GM18499 (cell line): ENCODE data around the gene CDH5.

Experiments
- ATAC-seq: cut with Tn5 transposase; IDR thresholded peaks from one replicate; pipeline ENCODE4 v1.9.1; 2021; ENCODE audit warnings: moderate number of reproducible peaks; ENCODE audit not compliant: insufficient read depth, unreplicated experiment

Gene CDH5

DNA sequence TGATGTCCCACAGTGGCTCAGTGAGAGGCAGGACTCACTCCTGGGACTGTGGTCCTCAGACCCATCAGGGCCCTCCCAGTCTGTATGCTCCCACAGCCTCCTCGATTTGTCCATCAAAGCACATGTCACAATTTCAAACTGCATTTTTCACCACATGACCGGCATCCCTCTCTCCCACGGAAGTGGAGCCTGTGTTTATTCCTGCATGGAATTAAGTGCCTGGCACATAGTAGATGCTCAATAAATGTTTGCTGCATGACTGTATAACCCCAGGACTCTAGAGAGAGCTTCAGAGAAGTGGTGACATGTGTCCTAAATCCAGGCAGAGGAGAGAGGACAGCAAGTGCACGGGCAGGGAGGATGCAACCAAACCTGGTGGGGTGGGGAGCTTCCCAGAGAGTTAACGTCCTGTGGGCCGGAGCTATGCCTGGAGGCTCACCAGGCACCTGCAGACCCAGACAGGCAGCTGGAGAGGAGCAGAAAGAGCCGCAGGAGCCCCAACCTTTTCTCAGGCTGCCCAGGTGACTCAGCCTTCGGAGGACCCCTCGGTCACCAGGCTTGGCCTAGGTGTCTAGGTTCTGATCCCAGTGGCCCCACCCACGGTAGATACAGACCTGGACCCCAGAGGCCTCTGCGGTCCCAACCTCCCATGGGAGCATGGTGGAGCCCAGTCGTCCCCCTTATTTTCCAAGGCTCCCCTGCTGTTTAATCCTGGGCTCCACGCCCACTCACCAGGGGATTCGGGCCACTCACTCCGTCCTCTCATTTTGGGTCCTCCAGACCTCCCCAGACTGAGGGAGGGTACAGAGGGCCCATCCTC lies 5.8 kb downstream of the CDH5 start:
- ATAC-seq, result no peak

DNA sequence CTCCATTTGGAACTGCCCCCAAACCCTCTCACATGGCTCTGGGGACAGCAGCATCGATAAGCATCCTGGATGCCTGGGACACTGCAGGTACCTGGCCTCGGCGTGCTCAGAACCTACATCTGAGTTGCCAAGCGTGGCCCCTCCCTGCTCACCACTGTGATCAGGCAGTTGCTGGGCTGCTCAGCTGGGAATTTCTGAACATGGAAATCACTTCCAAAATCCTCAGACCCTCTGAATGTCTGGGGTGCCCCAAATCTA lies 6.3 kb downstream of the CDH5 start:
- no peak for ATAC-seq

DNA sequence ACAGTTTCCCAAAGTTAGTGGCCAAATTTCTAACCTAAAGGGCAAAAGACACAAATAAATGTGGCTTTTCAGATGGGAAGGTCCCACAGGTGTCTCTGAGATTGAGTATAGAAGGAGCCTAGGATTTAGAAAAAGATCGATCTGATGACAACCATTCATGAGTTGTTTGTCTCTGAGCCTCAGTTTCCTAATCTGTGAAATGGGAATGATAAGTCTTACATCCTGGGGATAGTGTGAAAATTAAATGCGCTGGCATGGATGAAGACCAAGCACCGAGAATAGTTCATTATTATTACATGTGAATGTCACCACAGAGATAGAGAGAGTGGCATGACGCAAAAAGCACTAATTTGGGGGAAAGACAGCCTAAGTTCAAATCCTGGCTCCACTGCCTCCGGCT lies 7.2 kb downstream of the CDH5 start:
- no peak for ATAC-seq

DNA sequence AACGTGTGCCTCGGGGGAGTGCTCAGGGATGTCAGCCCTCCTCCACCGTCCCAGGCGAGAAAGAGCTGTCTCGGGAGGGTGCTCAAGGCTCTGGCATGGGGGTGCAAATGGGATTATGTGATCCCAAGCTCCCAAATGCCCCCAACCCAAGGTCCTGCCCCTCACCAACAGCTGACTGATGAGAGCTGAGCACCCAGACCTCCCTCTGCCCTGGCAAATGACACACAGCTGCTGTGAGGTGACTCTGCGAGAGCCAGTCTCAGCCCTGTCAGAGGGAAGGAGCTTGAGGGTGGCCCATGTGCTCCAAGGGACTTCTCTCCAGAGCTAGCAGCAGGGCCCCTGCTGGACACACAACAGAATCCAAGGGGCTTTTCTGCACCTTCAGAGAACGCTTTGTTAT lies 7.7 kb downstream of the CDH5 start:
- no peak for ATAC-seq

DNA sequence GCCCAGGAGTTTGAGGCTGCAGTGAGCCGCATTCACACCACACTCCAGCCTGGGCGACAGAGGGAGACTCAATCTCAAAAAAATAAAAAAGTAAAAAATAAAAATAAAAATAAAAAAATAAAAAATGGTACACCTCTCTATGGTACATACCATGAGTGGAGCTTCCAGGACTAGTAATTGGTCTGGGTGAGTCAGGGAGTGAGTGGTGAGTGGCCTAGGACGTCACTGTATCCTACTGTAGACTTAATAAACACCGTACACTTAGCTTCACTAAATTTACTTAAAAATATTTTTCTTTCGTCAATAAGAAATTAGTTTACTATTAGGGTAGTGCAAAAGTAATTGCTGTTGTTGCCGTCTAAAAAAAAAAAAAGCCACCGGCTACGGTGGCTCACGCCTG lies 9.0 kb downstream of the CDH5 start:
- ATAC-seq, result no peak

DNA sequence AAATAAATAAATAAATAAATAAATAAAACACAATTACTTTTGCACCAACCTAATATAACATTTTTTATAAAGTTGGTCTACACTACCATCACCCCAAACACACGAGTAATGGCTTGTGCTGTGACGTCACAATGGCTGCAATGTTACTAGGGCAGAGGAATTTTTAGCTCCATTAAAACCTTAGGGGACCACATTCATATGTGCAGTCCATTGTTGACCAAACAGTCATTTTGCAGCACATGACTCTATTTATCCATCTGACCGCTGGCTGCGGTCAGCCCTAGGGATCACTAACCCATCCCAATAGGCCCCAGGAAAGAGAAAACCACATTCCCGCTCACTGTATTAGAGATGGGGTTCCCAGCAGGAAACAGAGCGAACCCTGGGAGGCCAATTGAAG lies 9.6 kb downstream of the CDH5 start:
- ATAC-seq, result no peak

DNA sequence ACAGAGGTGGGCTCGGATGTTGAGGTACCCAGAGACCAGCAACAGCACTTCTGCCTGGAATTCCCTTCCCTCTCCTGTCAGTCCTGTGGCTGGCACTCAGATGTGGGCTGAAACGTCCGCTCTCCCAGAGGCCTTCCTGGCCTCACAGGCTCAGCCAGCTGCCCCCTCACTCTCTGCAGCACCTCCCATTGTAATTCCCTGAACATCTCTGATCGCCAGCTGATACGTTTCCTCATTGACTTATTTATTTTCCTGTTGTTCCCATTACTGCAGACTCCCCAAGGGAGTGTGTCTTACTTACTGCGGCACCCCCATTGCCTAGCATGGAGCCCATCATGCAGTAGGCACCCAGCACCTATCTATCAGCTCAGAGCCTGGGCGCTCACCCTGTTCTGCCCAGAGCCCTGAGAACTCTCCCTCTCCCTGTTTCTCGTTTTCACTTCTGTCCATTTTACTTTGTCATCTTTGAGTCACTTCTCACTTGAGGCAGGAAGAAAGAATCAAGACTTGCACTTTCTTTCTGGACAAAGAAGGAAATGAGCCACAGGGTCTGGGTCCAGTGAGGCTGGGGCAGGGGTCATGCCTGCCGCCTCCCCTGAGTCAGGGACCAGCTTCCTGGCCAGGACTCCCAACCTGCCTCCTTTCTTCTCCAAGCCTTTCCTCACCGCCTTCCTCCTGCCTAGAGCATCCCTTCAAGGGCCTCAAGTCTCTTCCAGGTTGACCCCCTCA lies 10.2 kb downstream of the CDH5 start:
- no peak for ATAC-seq

DNA sequence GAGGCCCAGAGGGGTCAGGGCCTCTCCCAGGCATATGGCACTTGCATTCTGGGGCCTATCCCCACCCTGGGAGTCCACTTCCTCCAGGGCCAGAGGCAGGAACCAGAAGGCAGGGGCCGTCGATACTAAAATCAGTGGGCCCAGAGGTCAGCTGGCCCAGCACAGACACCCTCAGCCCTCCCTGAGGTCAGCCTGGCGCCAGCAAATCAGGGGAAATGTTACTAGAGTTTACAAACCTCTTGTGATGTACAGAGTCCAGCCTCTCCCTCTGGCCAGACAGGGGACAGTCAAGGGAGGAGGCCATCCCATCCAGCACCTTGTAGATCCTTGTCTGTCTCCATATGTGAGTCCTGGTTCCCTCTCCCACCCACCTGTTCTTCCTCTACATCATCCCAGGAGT lies 10.8 kb downstream of the CDH5 start:
- no peak for ATAC-seq

DNA sequence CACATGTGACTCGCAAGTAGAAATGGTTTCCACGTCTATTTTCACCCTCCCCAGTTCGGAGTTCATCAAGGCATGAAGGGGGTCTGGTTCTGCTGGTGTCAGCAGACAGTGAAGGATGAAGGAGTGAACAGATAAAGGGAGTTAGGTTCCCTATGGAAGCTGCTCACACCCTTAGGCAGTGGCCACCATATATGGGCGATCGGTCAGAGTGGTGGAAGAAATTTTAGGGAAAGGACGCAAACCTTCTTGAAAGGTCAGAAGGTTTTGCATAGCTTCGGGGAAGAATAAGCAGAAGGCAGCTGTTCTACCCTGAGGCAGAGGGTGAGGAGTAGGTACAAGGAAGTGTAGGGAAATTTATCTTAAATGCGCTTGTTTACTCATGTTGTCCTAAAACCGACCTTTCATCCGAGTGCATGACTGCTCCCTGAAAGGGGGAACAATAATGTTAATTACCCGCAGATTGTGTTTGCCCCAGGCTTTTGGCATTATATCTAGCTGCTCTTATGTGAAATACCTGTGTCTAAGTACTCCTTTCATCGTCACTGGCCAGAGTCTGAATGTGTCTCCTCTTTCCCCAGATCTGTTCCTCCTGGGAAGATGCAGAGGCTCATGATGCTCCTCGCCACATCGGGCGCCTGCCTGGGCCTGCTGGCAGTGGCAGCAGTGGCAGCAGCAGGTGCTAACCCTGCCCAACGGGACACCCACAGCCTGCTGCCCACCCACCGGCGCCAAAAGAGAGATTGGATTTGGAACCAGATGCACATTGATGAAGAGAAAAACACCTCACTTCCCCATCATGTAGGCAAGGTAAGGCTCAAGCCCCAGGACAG lies 12.5 kb downstream of the CDH5 start:
- no peak for ATAC-seq

DNA sequence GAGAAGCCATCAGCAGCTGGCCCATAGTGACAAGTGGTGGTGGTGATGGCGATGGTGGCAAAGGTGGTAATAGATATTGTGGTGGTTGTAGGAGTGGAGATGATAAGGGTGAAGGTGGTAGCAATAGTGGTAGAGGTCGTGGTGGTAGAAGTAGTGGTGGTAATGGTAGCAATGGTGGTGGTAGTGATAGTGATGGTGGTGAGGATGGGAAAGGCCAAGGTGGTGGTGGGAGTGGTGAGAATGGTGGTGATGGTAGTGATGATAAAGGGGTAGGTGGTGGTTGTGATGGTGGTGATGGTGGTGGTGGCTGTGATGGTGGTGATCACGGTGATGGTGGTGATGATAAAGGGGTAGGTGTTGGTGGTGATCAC lies 13.1 kb downstream of the CDH5 start:
- ATAC-seq, result no peak

DNA sequence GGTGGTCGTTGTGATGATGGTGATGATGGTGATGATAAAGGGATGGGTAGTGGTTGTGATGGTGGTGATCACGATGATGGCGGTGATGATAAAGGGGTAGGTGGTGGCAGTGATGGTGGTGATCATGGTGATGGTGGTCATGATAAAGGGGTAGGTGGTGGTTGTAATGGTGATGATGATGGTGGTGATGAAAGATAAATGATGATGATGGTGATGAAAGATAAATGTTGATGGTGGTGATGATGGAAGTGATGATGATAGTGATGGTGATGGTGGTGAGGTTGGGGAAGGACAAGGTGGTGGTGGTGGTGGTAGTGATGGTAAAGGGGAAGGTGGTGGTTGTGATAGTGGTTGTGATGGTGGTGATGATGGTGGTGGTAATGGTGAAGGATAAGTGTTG lies 13.9 kb downstream of the CDH5 start:
- ATAC-seq, result no peak

DNA sequence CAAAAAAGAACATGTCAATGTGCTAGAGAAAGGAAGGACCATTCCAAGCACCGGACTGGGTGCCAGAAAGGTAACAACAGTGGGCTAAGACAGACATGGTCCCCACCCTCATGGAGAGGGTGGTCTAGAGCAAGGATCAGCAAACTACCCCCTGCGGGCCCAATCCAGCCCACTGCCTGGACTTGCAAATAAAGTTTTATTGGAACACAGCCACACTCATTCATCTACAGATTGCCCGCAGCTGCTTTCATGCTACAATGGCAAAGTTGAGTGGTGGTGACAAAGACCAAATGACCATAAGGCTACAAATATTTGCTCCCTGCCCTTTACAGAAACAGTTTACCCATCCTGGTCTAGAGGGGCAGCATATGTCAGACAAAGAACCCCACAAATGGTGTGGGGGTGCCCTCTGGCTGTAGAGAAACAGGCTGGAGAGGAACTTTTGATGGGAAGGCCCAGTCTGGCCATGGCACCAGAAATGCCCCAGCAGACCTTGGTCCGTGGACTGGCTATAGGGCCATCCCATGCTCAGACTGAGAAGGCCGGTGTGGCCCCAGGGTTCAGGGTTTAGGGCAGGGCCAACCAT lies 15.2 kb downstream of the CDH5 start:
- ATAC-seq, result no peak

DNA sequence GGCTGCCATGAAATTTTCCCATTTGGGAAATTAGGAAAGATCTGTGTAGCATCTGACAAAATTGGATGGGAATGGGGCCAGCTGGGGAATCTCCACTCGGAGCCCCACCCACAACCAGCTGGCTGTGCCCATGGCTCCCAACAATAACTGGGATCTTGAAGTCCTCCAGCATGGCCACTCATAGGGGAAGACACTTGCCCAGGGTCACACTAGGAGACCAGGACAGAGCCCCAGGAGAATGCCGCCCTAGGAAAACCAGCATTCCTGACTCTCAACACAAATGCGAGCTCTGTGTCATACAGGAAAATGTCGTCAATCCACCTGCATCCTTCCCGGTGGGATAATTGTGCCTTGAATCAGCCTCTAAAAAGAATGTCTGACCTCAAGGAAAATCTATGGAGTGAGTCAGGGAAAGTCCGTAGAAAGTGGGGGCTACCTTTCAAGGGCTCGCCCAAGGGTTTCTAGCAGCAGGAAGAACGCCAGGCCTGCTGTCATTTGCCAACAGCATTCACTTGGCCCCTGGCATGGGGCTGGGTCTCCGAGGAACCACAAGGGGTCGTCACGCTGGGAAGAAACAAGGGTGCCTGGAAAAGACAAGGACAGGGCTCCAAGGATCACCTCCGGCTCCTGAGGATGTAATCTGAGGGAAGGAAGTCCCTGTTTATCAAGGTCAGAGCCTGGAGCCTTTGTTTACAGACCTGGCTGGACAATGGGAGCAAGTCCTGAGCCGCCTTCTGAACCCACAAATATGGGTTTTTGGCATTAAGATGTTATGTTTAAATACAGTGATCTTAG lies 15.9 kb downstream of the CDH5 start:
- no peak for ATAC-seq

DNA sequence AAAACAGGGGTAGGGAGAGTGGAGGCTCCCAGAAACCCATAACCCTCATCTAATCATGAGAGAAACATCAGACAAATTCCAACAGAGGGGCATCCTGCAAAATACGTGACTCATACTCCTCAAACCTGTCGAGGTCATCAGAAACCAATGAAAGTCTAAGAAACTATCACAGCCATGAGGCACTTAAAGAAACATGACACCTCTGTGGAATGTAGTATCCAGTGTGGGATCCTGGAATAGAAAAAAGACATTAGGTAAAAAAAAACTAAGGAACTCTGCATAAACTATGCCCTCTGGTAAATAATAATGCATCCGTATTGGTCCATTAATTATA lies 16.4 kb downstream of the CDH5 start:
- no peak for ATAC-seq

DNA sequence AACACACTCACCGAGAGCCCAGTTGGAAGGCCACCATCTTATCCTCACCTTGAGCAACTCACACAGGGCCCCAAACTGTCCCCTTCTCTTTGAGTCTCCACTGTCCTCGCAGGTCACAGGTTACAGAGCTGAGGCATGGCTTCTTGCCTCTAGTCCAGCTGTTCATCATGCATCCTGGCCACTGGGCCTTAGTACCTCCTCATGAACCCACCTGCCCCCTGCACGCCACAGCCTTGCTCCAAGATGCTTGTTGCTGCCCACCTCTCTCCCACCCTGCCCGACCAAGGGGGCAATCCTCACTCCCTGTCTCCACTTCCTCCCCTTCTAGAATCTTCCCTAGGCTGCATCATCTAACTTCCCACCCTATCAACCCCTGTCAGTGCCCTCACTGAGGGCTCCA lies 17.1 kb downstream of the CDH5 start:
- ATAC-seq, result no peak

DNA sequence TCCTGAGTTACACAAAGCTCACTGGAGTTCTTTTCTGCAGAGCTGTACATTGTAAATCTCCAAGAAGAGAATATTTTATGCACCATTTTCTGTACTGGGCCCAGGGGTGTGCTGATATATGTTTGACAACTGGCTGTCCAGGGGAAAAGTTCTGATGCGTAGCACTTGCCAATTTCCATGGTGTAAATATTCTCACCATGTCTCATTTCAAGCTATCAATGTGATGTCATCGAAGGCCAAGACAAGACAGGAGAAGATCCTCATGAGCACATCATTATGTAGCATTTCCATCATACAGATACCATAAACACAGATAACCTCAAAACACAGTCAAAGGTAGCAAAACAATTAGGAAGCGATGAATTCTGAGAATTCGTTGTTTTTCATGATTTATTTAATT lies 18.9 kb downstream of the CDH5 start:
- ATAC-seq, result no peak

DNA sequence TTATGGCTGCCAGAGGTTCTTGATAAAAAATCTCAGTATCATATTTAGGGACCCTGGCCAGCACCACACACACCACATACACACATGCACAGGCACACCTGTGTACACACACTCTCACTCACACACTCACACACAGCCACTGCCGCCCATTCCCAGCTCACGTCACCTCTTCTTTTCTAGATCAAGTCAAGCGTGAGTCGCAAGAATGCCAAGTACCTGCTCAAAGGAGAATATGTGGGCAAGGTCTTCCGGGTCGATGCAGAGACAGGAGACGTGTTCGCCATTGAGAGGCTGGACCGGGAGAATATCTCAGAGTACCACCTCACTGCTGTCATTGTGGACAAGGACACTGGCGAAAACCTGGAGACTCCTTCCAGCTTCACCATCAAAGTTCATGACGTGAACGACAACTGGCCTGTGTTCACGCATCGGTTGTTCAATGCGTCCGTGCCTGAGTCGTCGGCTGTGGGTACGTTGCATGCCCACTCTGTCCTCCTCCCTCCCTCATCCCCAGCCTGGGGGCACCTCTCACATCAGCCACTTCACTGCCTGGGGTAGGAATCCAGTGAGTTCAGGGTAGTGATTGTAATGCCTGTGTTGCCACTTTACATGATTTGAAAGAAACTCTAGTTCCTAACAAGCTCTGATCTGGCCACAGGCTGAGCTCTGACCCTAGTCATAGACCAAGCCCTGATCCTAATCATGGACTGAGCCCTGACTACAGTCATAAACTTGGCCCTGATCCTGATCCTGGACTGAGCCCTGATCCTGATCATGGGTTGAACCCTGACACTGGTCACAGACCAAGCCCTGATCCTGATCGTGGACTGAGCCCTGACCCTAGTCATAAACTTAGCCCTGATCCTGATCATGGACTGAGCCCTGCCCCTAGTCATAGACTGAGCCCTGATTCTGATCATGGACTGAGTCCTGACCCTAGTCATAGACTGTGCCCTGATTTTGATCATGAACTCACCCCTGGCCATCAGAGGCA lies 20.4 kb downstream of the CDH5 start:
- no peak for ATAC-seq

DNA sequence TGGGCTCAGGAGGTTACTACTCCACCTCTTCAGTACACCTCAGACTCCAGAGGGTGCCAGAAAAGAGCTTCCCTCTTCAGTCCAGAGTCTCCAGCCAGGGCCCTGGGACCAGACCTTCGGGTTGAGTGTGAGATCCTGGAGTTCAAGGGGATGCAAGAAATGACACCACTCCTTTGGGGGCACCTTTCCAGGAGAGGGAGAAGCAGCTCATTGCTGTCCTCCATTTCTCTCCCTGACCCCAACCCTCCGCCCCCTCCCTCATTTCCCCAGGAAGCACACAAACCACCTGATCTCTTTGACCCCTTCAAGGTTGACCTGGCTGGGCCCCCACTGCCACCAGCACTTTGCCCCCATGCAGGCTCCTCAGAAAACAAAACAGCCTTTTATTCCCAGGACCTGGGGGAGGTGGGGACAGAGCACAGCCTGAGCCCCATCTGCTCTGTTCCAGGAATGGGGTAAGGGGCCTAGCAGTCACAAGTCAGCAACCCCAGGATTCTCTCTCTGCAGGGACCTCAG lies 21.4 kb downstream of the CDH5 start:
- ATAC-seq, result no peak
